K562 (cell line): ENCODE data around the gene ITGA3. TPM values are rescaled to one million over a fixed set of nuclear protein-coding genes. Genes with fewer than 3 reads are reported as not detected.

Experiments
- ATAC-seq: fragments of 200-7000 bp; cut with Tn5 transposase; 3 replicates; pipeline ENCODE4 v1.9.1; 2020; ENCODE audit warnings: moderate library complexity
- BruUV-seq: library from RNA; stranded (reverse); fragments of 400-500 nt; replicated peaks from 2 replicates; lab custom pipeline; 2021; lab: Mats Ljungman, UMichigan
- CTCF ChIA-PET: fragments of 300-600 bp; formaldehyde crosslinking; extraction: SDS; loops from one replicate; lab custom pipeline; 2021; ENCODE audit warnings: low intra/inter-chr PET ratio; lab: Yijun Ruan, JAX
- POLR2A ChIA-PET: fragments of 300-600, 350-650 bp; sonication (Branson Sonifier 250); formaldehyde crosslinking; extraction: SDS; loops from one replicate; lab custom pipeline; 2021; ENCODE audit warnings: antibody characterized with exemption, inconsistent platforms; lab: Yijun Ruan, JAX
- DNase-seq, 4 experiments: peaks; one replicate each; pipeline versions ENCODE4 v3.0.0 to v3.0.0-alpha.2; 2011 to 2018; ENCODE audit warnings: low spot score in 3 of 4, mixed read lengths in 3 of 4; ENCODE audit errors: extremely low read depth in 1 of 4
- FAIRE-seq: peaks from 2 replicates; lab custom pipeline; 2011; peaks lifted over from hg19 to GRCh38; lab: Jason Lieb, UNC
- H2AFZ ChIP-seq: 2 replicates; pipeline ENCODE4 v1.6.0; 2011; ENCODE audit warnings: low read depth, low read length, control low read depth, inconsistent platforms
- H3K27ac ChIP-seq: fragments of 200-600 bp; 3 replicates; pipeline ENCODE4 v1.8.0; 2011; ENCODE audit warnings: low read depth, mild to moderate bottlenecking, control low read depth, inconsistent platforms, low read length, moderate library complexity, mixed read lengths; ENCODE audit errors: extremely low read depth
- H3K27me3 ChIP-seq, 2 experiments: fragments of 300-600 bp in 1 of 2; 2 replicates in 1 of 2; 3 replicates in 1 of 2; pipeline versions ENCODE4 v1.6.0 to v1.8.0; 2011; ENCODE audit warnings: inconsistent platforms in 2 of 2, low read length in 2 of 2, mild to moderate bottlenecking in 1 of 2, mixed read lengths in 1 of 2, moderate library complexity in 1 of 2; ENCODE audit not compliant: control insufficient read depth in 2 of 2, insufficient read depth in 2 of 2
- H3K36me3 ChIP-seq: fragments of 300-600 bp; 3 replicates; pipeline ENCODE4 v1.8.0; 2011; ENCODE audit warnings: mild to moderate bottlenecking, low read length, inconsistent platforms; ENCODE audit not compliant: control insufficient read depth, insufficient read depth
- H3K4me1 ChIP-seq, 2 experiments: fragments of 200-600 bp in 1 of 2; replicated peaks in 1 of 2; 2 replicates in 1 of 2; 3 replicates in 1 of 2; pipeline versions ENCODE4 v1.5.1 to v1.8.0; 2011; ENCODE audit warnings: inconsistent platforms in 2 of 2, low read length in 2 of 2, mild to moderate bottlenecking in 1 of 2, mixed read lengths in 1 of 2, moderate library complexity in 1 of 2; ENCODE audit not compliant: control insufficient read depth in 2 of 2, insufficient read depth in 2 of 2
- H3K4me2 ChIP-seq: 2 replicates; pipeline ENCODE4 v1.6.1; 2011; ENCODE audit warnings: low read length, control low read depth, inconsistent platforms, mixed read lengths; ENCODE audit not compliant: insufficient read depth
- H3K4me3 ChIP-seq: fragments of 200-600 bp; sonication (generic), shearing (Covaris generic); 2 replicates; pipeline ENCODE4 v1.5.1; 2016; ENCODE audit warnings: control low read depth, inconsistent platforms
- H3K79me2 ChIP-seq: fragments of 200-600 bp; 3 replicates; pipeline ENCODE4 v1.8.0; 2011; ENCODE audit warnings: low read length, inconsistent platforms; ENCODE audit not compliant: control insufficient read depth, insufficient read depth
- H3K9ac ChIP-seq, 2 experiments: 2 replicates each; pipeline versions ENCODE4 v1.6.0 to v1.6.1; 2011; ENCODE audit warnings: low read depth in 2 of 2, low read length in 2 of 2, control low read depth in 1 of 2, inconsistent platforms in 1 of 2, mild to moderate bottlenecking in 1 of 2, mixed read lengths in 1 of 2; ENCODE audit not compliant: insufficient read depth in 1 of 2
- H3K9me1 ChIP-seq: one replicate; pipeline ENCODE4 v1.6.0; 2011; ENCODE audit warnings: inconsistent platforms, mild to moderate bottlenecking, low read length, moderate library complexity; ENCODE audit not compliant: control insufficient read depth, insufficient read depth
- H3K9me3 ChIP-seq: replicated peaks from 2 replicates; pipeline ENCODE4 v1.5.1; 2011; ENCODE audit warnings: low read depth, low read length, inconsistent platforms; ENCODE audit not compliant: control insufficient read depth, insufficient read depth
- H4K20me1 ChIP-seq: replicated peaks from 2 replicates; pipeline ENCODE4 v1.6.1; 2011; ENCODE audit warnings: low read length, inconsistent platforms, mixed read lengths; ENCODE audit not compliant: control insufficient read depth, insufficient read depth
- CBX5 ChIP-seq: IDR thresholded peaks from 2 replicates; pipeline ENCODE4 v1.6.1; 2014; ENCODE audit warnings: low read depth, borderline replicate concordance
- CSDE1 ChIP-seq, 2 experiments: fragments of 450-650 bp; IDR thresholded peaks; 2 replicates each; pipeline ENCODE4 v1.6.1; 2016; ENCODE audit warnings: mild to moderate bottlenecking in 1 of 2
- ELF1 ChIP-seq: fragments of 200-800 bp; sonication (Bioruptor generic); IDR thresholded peaks from 2 replicates; pipeline ENCODE4 v1.6.1; 2016; ENCODE audit warnings: missing genetic modification characterization, missing compliant biosample characterization
- FIP1L1 ChIP-seq: fragments of 200-400 bp; formaldehyde crosslinking; IDR thresholded peaks from 2 replicates; pipeline ENCODE4 v1.6.1; 2018; ENCODE audit warnings: mild to moderate bottlenecking, low read depth, low read length; ENCODE audit not compliant: poor library complexity, severe bottlenecking
- NR2C2 ChIP-seq, 2 experiments: fragments of 200-800 bp in 1 of 2; sonication (Bioruptor generic) in 1 of 2; sonication (generic) in 1 of 2; formaldehyde crosslinking in 1 of 2; IDR thresholded peaks; 2 replicates each; pipeline versions ENCODE4 v1.6.1 to v1.8.0; 2016 to 2022; ENCODE audit warnings: mild to moderate bottlenecking in 1 of 2, missing compliant biosample characterization in 1 of 2, missing genetic modification characterization in 1 of 2, missing genetic modification reagents in 1 of 2
- POLR2A ChIP-seq: fragments of 450-650 bp; conservative IDR thresholded peaks from 2 replicates; pipeline ENCODE4 v1.6.1; 2016
- POU5F1 ChIP-seq: fragments of 150-350 bp; IDR thresholded peaks from 2 replicates; pipeline ENCODE4 v1.6.1; 2014; ENCODE audit warnings: borderline replicate concordance, low read length, low read depth, mild to moderate bottlenecking; ENCODE audit not compliant: partially characterized antibody
- RB1 ChIP-seq: fragments of 450-650 bp; IDR thresholded peaks from 2 replicates; pipeline ENCODE4 v1.6.1; 2017; ENCODE audit warnings: low read depth, mild to moderate bottlenecking
- WGBS: fragments of 100-300 bp; shearing (Covaris generic); methylation state at CpG from one replicate; pipeline ENCODE4 v1.1.6; 2016; ENCODE audit warnings: low coverage, mixed read lengths; ENCODE audit not compliant: insufficient coverage; ENCODE audit errors: missing lambda C conversion rate; 5-methylcytosine and 5-hydroxymethylcytosine counted together
- in situ Hi-C: fragments of 300-500 bp; cut with MboI; formaldehyde crosslinking; loops from 4 replicates; pipeline ENCODE4 v1.15.0; 2018; ENCODE audit warnings: inconsistent platforms, mixed read lengths
- intact Hi-C: fragments of 100-400 bp; cut with micrococcal nuclease; formaldehyde crosslinking; loops from 2 replicates; pipeline ENCODE4 v1.14.2; 2022
- polyA plus RNA-seq, 8 experiments: library from polyadenylated mRNA; depleted of rRNA in 4 of 8; stranded (reverse) in 5 of 8; unstranded in 3 of 8; fragments of >200 nt; fragmentation: Nextera tagmentation in 2 of 8; fragmentation: Illumina TruSeq in 1 of 8; extraction: Ambion mirVana in 2 of 8; extraction: Trizol in 1 of 8; gene quantifications; 2 replicates each; pipeline versions ENCODE4 v1.2.1 to v1.2.3, GENCODE V29; 2011 to 2014; ENCODE audit warnings: inconsistent platforms in 1 of 8, missing spikeins in 1 of 8
- total RNA-seq, 7 experiments: library from RNA; depleted of rRNA in 6 of 7; stranded (reverse); fragments of >200 nt in 6 of 7; fragmentation: Illumina TruSeq in 2 of 7; extraction: Trizol in 2 of 7; gene quantifications; 2 replicates each; pipeline versions ENCODE4 v1.2.1 to v1.2.3, GENCODE V29; 2011 to 2021; ENCODE audit warnings: low replicate concordance in 1 of 7
- TF ChIP-seq, protein P1 (sequence below): sonication (generic); formaldehyde crosslinking; IDR thresholded peaks from 2 replicates; pipeline ENCODE4 v1.8.0; 2022; ENCODE audit warnings: mild to moderate bottlenecking, missing genetic modification reagents
- TF ChIP-seq, protein P2 (sequence below): fragments of 450-650 bp; IDR thresholded peaks from 2 replicates; pipeline ENCODE4 v1.6.1; 2014; ENCODE audit warnings: low read depth, mild to moderate bottlenecking, moderate library complexity, borderline replicate concordance
- TF ChIP-seq, protein P3 (sequence below), 2 experiments: fragments of 450-650 bp in 1 of 2; IDR thresholded peaks; 2 replicates each; pipeline ENCODE4 v1.6.1; 2011 to 2017; ENCODE audit warnings: low read depth in 2 of 2, antibody characterized with exemption in 1 of 2, borderline replicate concordance in 1 of 2, low read length in 1 of 2, mild to moderate bottlenecking in 1 of 2, mixed read lengths in 1 of 2; ENCODE audit not compliant: control insufficient read depth in 1 of 2
- TF ChIP-seq, protein P4 (sequence below): fragments of 250-450 bp; sonication (Bioruptor Pico); IDR thresholded peaks from 2 replicates; pipeline ENCODE4 v1.9.0; 2021; ENCODE audit warnings: mild to moderate bottlenecking
- TF ChIP-seq, protein P5 (sequence below): fragments of 250-450 bp; sonication (Bioruptor Pico); IDR thresholded peaks from 2 replicates; pipeline ENCODE4 v1.5.0; 2020; ENCODE audit warnings: mild to moderate bottlenecking

The ITGA3 gene
- total and polyA plus RNA-seq, 9 of the 15 experiments (the other 6 are each of a cell fraction or from before 2014, with no cell fraction given), result 0.03 to 0.75 (median 0.14) TPM; not detected in 2

DNA sequence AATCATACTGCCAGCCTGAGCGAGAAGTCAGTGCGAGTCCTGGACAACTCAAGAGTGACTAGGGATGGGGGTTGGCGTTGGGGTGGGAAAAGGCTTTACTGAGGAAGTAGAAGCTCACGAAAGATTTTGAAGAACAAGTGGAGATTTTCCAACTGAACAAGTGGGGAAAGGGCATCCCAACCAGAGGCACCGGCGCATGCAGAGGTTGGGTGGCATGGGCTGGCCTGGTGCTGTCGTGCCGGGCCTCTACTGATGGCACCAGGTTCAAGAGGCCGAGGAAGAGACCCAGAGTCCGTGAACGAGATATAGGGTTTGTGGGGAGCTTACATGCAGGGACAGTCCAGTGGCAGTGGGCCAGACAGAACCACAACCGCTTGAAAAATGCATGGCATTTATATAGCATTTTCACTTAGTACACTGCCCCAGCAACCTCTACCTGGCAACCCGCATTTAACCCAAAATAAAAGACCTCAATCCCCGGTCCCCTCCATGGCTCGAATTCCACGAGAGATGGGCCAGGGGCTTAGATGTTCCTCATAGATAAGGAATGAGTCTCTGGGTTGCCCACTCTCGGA lies 7.7 kb upstream of the ITGA3 start:
- no peak overlapping the region for H3K4me3 ChIP-seq
- no peak overlapping the region for H3K27ac ChIP-seq
- no peaks in the 10 kb centered on the region; the same call in 1 of the 2 replicates for H4K20me1 ChIP-seq
- no peak overlapping the region for H2AFZ ChIP-seq
- no peak overlapping the region for H3K9ac ChIP-seq
- CTCF ChIA-PET, result no interaction called here
- DNase-seq, result no peak
- BruUV-seq, result no TSS peak
- H3K4me2 ChIP-seq, result no peak overlapping the region
- no peaks in the 10 kb centered on the region for H3K9me1 ChIP-seq
- POLR2A ChIA-PET, result no interaction called here
- no peak for ATAC-seq
- no peak for FAIRE-seq
- no peaks in the 10 kb centered on the region for H3K36me3 ChIP-seq
- H3K79me2 ChIP-seq, result no peaks in the 10 kb centered on the region
- peaks cover 3 to 13% of the 10 kb centered on the region in 2 experiments; a peak in 4 of 5 replicates for H3K4me1 ChIP-seq
- peaks cover 0 to 21% of the 10 kb centered on the region in 2 experiments; a peak in 2 of 5 replicates for H3K27me3 ChIP-seq
- intact Hi-C loops (no loop called here), in situ Hi-C loops (no loop called here)
- WGBS, result 27% methylated on average over 17 of the region's 17 CpGs
- H3K9me3 ChIP-seq, result no peaks in the 10 kb centered on the region
- no peak for TF ChIP-seq NR2C2 (CRISPR knock-in tag; IDR thresholded peaks at IDR 0.05)
- TF ChIP-seq NR2C2 (tag; IDR thresholded peaks at IDR 0.05), result no peak
- no peak for TF ChIP-seq FIP1L1
- TF ChIP-seq, protein P1, sequence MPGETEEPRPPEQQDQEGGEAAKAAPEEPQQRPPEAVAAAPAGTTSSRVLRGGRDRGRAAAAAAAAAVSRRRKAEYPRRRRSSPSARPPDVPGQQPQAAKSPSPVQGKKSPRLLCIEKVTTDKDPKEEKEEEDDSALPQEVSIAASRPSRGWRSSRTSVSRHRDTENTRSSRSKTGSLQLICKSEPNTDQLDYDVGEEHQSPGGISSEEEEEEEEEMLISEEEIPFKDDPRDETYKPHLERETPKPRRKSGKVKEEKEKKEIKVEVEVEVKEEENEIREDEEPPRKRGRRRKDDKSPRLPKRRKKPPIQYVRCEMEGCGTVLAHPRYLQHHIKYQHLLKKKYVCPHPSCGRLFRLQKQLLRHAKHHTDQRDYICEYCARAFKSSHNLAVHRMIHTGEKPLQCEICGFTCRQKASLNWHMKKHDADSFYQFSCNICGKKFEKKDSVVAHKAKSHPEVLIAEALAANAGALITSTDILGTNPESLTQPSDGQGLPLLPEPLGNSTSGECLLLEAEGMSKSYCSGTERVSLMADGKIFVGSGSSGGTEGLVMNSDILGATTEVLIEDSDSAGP, result no peak
- TF ChIP-seq, protein P2, sequence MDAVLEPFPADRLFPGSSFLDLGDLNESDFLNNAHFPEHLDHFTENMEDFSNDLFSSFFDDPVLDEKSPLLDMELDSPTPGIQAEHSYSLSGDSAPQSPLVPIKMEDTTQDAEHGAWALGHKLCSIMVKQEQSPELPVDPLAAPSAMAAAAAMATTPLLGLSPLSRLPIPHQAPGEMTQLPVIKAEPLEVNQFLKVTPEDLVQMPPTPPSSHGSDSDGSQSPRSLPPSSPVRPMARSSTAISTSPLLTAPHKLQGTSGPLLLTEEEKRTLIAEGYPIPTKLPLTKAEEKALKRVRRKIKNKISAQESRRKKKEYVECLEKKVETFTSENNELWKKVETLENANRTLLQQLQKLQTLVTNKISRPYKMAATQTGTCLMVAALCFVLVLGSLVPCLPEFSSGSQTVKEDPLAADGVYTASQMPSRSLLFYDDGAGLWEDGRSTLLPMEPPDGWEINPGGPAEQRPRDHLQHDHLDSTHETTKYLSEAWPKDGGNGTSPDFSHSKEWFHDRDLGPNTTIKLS, result no peak
- TF ChIP-seq POLR2A, result no peak
- TF ChIP-seq RB1, result no peak
- no peak for TF ChIP-seq CSDE1 (IDR thresholded peaks at IDR 0.05)
- TF ChIP-seq, protein P3, sequence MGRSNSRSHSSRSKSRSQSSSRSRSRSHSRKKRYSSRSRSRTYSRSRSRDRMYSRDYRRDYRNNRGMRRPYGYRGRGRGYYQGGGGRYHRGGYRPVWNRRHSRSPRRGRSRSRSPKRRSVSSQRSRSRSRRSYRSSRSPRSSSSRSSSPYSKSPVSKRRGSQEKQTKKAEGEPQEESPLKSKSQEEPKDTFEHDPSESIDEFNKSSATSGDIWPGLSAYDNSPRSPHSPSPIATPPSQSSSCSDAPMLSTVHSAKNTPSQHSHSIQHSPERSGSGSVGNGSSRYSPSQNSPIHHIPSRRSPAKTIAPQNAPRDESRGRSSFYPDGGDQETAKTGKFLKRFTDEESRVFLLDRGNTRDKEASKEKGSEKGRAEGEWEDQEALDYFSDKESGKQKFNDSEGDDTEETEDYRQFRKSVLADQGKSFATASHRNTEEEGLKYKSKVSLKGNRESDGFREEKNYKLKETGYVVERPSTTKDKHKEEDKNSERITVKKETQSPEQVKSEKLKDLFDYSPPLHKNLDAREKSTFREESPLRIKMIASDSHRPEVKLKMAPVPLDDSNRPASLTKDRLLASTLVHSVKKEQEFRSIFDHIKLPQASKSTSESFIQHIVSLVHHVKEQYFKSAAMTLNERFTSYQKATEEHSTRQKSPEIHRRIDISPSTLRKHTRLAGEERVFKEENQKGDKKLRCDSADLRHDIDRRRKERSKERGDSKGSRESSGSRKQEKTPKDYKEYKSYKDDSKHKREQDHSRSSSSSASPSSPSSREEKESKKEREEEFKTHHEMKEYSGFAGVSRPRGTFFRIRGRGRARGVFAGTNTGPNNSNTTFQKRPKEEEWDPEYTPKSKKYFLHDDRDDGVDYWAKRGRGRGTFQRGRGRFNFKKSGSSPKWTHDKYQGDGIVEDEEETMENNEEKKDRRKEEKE (IDR thresholded peaks at IDR 0.05; ENCODE audit: borderline replicate concordance in 1 of 2, control insufficient read depth in 1 of 2, low read depth in 2 of 2, low read length in 1 of 2), result no peak
- no peak for TF ChIP-seq ELF1 (tag)
- TF ChIP-seq, protein P4, sequence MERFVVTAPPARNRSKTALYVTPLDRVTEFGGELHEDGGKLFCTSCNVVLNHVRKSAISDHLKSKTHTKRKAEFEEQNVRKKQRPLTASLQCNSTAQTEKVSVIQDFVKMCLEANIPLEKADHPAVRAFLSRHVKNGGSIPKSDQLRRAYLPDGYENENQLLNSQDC (CRISPR knock-in tag), result no peak
- TF ChIP-seq CBX5, result no peak
- TF ChIP-seq POU5F1, result no peak
- TF ChIP-seq, protein P5, sequence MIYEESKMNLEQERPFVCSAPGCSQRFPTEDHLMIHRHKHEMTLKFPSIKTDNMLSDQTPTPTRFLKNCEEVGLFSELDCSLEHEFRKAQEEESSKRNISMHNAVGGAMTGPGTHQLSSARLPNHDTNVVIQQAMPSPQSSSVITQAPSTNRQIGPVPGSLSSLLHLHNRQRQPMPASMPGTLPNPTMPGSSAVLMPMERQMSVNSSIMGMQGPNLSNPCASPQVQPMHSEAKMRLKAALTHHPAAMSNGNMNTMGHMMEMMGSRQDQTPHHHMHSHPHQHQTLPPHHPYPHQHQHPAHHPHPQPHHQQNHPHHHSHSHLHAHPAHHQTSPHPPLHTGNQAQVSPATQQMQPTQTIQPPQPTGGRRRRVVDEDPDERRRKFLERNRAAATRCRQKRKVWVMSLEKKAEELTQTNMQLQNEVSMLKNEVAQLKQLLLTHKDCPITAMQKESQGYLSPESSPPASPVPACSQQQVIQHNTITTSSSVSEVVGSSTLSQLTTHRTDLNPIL (CRISPR knock-in tag), result no peak
